GM21717 (cell line): Measurements from ENCODE around the gene ZDHHC14.

Experiments used
- ATAC-seq: cut with Tn5 transposase; IDR thresholded peaks from one replicate; pipeline ENCODE4 v1.9.1; 2021; ENCODE audit warnings: mild to moderate bottlenecking, moderate library complexity; ENCODE audit not compliant: unreplicated experiment

ZDHHC14 gene

GRCh38 chr6:157530126-157530525 is 149.1 kb downstream of the ZDHHC14 start:
- no peak for ATAC-seq

DNA sequence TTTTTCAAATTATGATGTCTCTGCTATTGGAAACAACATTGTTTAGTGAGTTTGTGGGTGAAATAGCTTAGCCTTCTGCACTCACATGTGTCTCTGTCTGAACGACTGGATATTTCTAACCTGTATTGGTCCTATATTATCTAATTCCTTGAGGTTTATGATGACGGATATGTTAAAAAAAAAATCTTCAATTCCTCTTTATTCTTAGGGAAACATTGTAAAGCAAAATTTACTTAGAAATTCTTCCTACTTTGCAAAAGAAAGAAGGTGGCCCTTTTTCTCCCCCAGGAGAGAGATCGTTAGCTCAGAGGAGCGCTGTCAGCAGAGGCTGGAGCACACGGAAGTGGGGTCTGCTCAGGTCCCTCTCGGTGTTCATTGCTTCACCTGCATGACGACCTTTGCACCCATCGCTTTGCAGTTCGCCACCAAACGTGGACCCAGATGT is 149.8 kb downstream of the ZDHHC14 start:
- no peak for ATAC-seq

DNA sequence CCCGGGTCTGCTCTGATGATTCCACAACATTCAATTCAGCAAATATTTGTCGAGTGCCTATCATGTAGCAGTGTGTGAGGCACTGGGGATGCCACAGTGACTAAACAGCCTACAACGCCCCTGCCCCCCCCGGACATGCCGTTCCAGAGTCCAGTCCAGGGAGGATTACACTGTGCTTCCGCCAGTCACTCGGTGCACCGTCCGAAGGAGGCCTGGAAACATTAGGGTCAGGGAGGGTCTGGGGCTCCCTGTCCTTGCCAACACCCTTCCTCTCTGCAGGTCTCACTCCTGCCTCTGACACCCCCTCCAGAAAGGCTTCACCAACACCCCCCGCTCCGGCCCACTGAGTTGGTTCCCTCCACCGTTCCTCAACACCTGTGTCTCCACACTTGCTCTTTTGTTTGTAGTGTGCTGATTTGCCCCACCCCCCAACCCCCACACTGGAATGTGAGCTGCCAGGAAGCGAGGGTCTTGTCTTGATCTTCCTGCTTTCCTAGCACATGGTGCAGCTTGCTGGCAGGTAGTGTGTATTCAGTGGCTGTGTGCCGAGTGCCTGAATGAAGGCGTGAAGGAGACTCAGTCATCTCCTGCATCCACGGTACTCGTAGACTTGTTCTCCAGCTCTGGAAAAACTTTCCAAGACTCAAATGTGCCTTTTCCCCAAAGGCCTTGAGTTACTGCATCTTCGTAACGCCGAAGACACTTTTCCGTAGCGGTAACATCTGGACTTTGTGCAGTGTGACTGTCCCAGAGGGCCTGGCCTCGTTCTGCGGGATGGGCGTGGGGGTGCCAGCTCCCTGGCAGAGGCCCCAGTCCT is 150.4 kb downstream of the ZDHHC14 start:
- ATAC-seq: no peak

- no peak for ATAC-seq
These were observed 151.0 kb downstream of the ZDHHC14 start for GRCh38 chr6:157531986-157532365.

GRCh38 chr6:157533048-157533871 is 152.3 kb downstream of the ZDHHC14 start:
- ATAC-seq: no peak

DNA sequence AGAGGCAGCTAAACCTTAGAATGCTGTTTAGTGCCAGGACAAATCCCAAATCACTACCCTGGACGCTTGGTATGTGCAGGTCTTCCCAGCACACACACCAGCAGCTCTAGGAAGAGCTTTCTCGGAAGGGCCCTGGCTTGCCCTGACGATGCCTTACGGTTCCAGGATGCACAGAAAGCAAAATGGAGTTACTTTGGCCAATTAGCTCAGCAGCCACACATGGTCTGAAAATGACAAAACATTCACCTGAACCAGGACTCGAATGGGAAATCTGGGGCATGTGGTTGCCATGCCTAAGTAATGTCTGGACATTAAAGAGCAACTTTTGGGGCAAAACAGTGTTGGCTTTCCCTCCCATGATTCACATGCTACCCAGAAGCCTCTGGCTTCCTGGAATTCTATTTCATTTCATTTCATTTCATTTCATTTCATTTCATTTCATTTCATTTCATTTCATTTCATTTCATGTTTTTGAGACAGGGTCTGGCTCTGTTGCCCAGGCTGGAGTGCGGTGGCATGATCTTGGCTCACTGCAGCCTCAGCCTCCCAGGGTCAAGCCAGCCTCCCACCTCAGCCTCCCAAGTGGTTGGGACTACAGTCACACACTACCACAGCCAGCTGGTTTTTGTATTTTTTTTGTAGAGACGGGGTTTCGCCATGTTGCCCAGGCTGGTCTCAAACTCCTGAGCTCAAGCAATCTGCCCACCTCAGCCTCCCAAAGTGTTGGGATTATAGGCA is 153.3 kb downstream of the ZDHHC14 start:
- ATAC-seq: no peak

DNA sequence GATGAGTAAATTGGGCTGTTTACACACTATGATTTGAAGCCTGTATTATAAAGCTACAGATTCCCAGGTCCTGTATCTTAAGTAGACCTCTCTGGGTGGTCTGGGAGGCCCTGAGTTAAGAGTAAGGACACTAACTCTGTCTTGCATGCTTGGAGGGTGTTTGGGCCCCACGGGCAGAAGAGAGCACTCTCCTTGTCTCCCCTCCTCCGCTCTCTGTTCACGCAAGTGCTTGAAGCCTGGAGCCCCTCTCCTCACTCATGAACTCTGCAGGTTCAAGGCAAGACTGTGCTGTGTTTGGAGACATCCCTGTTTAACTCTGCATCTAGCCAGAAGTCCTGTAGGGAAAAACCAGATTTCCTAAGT is 154.0 kb downstream of the ZDHHC14 start:
- ATAC-seq: no peak

DNA sequence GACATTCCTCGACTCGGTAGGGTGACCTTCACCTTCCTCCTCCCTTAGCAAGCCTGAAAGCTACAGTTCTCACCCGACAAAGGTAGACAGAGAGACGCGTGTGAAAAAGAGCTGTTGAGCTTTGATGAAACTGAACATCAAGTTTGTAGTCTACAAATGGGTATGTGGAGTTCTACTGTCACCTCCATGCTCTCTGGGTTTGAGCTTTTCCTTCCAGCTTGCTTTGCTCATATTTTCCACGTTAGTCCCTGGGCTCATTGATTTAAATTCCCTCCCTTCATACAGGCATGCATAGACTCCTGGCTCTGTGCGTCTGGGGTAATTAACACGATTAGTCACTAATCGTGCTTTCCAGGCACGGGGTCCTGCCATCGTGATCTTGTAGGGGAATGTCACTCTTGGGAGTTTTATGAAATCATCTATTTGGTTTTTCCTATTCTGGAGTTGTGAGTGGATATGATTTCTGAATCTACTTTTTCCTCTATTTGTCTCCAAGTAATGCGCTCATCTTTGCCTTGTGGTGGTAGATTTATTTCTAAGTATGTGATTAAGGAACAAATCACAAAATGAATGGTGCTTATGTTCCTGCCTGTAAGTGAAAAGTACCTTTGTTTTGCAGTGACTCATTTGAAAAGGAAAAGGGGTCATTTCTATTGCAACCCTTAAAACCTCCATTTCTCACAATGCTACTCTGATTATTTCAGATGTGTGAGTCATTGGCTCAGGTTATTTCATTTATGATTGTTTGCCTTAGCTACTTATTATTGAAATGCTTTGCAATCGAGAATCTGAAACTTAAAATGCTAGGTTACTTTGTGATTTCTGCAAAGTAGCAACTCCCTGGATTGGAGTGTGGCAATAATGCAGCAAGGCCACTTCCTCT is 154.6 kb downstream of the ZDHHC14 start:
- peak; percentile 51 for ATAC-seq

DNA sequence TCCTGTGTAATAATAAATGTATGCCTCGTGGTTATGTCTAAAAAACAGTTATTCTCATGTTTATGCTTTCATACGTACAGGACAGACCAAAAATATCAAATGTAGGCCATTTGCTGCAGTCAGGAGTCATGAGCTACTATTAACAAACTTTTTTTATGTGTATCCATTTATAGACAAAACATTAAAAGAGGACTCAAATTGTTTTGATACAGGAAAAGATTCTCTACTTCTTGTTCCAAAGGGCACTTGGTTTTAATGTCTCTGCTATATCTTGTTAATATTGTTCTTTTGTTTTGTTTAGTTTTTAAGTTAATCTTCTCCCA is 155.2 kb downstream of the ZDHHC14 start:
- ATAC-seq: no peak

- no peak for ATAC-seq
These were observed 156.6 kb downstream of the ZDHHC14 start for GRCh38 chr6:157537556-157537955.

DNA sequence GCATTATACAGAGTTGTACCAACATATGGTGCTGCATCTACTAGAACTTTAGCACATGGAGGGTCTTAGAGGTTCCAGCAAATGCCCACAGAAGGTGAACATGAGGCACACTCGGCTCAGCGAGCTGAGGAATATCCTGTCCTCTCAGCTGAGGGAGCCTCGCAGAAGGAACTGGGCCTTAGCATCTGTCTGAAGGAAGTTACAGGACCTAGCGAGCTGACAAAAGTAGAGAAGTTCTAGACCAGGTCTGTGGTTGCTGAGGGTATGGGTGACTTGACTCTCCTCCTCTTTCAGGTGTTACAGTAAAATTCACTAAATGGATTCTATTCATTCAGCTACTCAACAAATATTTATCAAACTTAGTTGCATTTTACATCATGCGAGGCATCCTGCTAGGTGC is 157.2 kb downstream of the ZDHHC14 start:
- ATAC-seq: no peak

GRCh38 chr6:157538698-157539097 is 157.7 kb downstream of the ZDHHC14 start:
- no peak for ATAC-seq

DNA sequence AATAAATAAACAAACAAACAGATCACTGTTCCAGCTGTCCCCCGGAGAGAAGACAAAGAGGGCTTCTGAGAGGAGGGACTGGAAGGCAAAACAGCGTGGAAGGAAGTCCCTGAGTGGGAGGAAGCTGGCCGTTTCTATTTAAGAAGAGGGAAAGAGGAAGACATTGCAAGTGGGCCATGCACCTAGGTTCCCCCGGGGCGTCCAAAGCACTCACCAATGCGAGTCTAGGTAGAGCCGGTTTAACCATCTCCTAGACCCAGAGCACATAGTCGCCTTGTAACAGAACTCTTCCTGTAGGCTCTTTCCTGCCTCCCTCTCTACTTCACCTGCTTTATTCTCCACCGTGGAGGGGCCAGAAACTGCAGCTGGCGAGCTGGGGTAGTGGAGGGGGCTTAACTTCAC is 158.4 kb downstream of the ZDHHC14 start:
- ATAC-seq: no peak

DNA sequence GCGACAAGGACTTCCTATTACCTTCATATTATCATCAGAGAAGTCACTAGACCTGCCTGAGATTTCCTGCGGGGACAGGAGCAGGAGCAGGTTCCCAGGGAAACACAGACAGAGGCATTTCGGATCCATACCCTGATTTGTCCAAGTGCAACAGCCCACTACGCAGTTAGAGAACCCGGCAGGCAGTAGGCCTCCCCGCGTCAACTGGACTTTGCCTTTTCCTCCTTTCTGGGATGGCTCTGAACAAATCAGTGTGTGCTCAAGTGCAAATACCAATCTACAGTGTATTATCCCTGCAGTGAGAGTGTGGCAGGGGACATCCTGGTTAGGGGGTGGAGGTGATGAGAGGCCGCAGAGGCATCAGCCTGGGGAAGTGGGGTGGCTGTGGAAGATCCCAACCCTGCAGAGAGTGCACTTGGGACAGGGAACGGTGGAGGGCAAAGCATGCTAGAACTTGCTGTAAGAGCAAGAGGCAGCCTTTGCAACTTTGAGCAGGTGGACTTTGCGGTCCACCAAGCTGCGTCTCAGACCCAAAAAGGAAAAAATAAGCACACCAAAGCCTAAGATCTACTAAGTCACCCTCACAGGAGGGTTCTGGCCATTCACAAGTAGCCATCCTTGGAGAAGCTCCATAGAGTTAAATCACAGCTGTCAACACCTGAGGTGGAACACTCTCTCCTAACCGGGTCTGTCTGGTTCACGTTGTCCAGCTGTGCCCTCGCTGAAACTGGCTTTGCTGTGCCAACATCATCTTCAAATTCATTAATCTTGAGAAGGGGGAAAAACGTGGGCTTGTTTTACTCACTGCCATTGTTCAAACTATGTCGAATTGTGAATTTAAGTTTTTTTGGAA is 159.1 kb downstream of the ZDHHC14 start:
- no peak for ATAC-seq

DNA sequence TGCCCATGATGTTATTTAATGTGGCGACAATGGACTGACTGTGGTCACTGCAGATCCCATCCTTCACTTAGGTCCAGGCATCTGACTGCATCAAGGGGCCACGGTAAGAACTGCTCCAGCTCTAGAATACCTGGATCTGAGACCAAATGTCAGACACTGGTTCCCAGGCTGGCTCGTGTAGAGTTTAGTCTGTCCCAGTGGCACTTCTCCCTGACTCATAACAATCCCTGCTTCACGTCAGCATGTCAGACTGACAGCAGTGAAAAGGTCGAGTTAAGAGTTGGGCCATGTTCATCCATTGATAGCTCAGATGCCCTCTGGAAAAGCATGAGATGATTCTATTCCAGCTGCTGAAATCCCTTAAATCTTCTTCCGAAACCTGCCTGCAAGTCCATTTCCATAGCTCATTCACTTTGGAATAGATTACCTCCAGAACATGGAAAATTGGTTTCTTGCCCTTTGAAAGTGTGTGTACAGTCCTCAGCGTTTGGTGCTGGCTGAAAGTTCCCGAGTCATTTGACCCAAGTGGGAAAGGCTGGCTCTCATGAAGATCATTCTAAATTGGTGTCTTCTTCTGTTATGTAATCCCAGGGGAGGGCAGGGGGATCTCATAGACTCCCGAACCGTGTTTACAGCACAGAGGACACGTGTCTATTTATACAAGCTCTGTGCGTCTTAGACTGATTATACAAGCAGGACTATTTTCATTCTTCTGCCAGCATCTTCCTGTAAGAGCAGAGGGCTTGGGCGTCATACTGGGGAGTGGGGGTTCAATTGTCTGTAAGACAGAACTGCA is 160.8 kb downstream of the ZDHHC14 start:
- no peak for ATAC-seq

- no peak for ATAC-seq
These were observed 161.6 kb downstream of the ZDHHC14 start for GRCh38 chr6:157542414-157543160.

GRCh38 chr6:157546321-157546720 is 165.3 kb downstream of the ZDHHC14 start:
- ATAC-seq: no peak

DNA sequence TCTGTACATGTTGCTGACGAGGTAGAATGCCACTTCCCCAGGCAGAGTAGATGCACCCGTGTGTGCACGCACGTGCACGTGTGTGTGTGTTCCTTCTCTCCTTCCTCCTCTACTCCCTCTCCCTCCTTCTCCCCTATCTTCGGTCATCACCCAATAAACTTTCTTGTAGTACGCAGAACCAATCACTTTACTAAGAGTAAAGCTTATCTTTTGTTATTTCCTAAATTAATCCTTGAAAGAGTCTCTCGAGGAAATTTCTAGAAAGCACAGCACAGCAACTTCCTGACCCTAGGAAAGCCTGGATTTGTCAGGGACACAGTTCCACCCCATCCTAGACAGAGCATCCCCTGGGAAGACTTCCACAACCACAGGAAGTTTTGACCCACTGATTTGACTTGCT is 166.1 kb downstream of the ZDHHC14 start:
- no peak for ATAC-seq
